Occipital lobe (tissue), 2 donors: ENCODE data around the gene EXOC6B. TPM values are rescaled to one million over a fixed set of nuclear protein-coding genes. Genes with fewer than 3 reads are reported as not detected.
"Not testable (repeated sequence)": the region's sequence is repeated elsewhere in the genome, so short reads cannot be mapped to it uniquely, and the experiment has no call there.

ENCODE experiments used
- DNase-seq: peaks from one replicate; lab custom pipeline; 2025; lab: John Stamatoyannopoulos, UW
- total RNA-seq: library from RNA; depleted of rRNA; stranded (reverse); fragments of >200 nt; gene quantifications from one replicate; pipeline ENCODE4 v1.2.3, GENCODE V29; 2014

The EXOC6B gene
- total RNA-seq, 1 donor from 2014 or later, result 190 TPM

DNA sequence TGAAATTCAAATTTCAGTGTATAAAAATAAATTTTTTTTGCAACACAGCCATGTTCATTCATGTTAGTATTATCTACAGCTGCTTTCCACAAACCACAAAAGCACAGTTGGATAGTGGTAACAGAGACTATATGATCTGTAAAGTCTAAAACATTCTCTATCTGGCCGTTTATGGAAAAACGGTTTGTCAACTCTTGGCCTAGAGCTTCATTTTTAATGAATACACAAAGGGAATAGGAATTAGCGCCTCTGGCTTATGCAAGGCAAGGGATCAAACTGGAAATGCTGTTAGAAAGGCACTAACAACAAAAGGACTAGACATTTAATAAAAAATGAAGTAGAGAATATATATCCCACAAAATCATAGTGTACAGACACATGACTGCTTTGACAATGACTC, 211.9 kb downstream of the EXOC6B start:
- no peak for DNase-seq

DNA sequence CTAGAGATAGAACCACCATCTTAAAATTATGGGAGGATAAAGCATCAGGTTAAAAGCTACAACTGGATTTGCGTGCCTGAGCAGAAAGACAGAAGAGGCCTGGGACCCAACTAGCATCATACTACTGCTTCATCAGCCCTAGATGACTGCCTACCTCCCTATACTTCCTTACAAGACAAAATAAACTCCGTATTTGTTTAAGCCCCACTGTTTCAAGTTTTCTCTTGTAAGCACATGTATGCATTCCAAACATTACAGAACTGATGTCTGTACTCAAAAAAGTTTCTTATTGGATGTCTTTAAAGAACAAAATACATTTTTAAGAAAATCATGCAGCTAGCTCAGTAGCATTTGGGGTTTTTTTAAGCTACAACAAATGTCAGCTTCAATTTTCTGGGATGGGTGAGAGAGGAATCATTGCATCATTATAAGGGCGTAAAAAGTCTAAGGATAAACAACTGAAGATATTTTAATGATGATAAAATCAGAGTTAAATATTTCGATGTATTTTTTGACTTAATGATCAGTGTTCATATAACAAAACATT, 213.1 kb downstream of the EXOC6B start:
- no peak for DNase-seq

DNA sequence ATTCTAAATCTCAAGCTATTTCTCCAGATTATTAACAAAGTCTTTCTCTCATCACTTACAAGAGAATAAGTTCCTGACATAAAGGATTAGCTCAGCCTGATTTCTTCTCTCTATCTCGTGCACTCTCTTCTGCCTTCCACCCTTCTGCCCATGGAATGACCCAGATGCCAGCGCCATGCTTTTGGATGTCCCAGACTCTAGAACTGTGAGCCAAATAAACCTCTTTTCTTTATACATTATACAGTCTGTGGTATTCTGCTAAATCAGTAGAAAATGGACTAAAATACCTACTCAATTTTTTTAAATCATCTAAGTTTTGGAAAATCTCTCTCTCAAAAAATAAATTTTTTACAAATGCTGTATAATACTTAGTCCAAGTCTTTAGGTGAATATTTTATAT, 218.6 kb downstream of the EXOC6B start:
- no peak for DNase-seq

DNA sequence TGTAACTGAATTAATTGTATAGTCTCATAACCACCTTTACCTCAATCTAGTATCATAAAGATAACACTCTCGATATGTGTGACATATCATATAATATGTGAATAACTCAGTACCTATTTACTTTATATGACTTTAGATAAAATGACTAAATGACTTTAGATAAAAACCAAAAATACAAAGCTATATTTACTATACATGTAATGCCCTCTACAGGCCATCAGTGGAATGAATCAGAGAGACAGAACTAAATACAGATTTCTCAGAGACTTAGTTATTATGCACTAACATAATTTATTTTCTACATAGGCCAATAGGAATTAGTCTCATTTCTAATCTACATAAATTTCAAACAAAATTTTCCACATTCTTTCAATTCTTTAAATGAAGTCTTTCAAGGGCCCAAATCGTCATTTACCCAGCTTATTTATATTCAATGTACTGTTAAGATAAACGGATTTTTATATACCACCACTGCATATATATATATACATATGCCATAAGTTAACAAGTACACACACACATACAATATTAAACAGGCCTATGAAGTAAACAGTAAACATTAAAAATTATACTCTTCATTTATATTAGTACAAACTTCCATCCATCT, 219.9 kb downstream of the EXOC6B start:
- DNase-seq, result no peak

DNA sequence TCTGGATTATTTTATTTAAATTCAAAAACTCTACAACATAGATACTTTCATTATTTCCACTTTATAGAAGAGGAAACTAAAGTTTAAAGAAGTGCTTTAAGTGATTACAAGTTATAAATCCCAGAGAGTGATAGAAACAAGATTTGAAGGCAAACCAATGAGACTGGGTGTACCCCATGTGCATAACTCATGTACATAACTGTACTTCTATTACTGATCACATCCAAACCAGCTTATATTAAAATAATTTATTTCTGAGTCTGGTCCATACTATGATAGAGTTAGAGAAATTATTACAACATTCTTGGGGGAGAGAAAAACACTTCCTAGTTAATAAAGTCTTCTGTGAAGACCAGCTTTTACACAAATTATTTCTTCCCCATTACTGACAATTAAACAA, 221.4 kb downstream of the EXOC6B start:
- DNase-seq, result no peak

DNA sequence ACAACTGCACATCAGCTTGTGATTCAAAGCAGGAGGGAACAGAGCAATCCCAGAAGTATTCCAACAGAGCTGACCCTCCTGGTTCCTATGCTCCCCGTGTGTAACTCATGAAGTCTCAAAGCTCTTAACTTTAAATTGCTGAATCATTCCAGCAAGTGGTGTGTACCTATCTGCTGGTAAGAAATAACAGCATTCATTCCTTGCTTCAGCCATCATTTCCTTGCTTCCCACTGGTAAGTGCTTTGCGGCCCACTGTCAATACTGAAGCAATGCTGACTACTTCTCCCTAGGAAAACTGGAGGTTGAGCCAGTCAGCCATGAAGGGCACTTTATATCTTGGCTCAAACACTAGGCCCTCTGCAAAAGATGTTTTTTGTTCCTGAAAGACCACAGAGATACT, 222.4 kb downstream of the EXOC6B start:
- no peak for DNase-seq

DNA sequence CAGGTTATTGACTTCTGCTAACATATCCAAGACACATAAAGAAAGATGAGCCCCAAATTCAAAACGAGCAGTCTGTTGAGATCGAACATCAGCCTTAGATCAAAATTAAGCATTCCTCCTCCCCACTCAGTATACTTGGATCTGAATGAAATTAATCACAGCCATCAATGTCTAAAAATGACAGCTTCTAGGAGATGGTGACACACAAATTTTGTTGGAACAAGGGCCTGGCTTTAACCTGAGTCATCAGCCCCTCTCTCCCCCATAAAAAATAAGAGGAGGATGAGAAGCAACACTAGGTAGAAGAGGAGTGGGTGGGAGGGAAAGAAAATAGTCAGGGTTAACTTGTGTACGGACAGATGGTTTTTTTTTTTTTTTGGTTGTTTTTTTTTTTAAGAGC, 223.1 kb downstream of the EXOC6B start:
- no peak for DNase-seq

DNA sequence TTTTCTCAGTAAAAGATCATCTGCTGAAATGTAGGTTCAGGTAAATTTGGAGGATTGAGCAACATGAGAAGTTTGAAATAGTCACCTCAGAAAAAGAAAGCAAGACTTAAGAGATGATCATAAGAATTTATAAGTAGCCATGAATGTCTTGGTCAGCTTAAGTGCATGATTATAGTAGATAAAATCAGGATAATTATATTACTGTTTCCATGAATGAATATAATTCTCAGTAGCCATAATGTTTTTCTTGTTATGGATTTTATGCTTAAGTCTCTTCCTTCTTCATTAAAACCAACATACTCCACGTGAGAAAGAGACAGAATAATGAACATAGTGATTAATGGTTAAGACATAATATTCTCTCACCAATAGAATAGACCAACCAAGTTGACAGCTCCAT, 223.7 kb downstream of the EXOC6B start:
- DNase-seq, result no peak

DNA sequence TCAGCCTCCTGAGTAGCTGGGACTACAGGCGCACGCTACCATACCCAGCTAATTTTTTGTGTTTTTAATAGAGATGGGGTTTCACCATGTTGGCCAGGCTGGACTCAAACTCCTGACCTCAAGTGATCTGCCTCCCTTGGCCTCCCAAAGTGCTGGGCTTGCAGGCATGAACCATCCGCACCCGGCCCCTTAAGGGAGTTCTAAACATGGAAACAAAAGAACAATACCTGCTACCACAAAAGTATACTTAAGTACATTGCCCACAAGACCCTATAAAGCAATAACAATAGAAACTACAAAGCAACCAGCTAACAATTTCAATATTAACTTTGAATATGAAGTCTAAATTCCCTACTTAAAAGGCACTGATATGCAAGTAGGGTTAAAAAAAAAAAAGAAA, 242.0 kb downstream of the EXOC6B start:
- DNase-seq, result not testable (repeated sequence)

DNA sequence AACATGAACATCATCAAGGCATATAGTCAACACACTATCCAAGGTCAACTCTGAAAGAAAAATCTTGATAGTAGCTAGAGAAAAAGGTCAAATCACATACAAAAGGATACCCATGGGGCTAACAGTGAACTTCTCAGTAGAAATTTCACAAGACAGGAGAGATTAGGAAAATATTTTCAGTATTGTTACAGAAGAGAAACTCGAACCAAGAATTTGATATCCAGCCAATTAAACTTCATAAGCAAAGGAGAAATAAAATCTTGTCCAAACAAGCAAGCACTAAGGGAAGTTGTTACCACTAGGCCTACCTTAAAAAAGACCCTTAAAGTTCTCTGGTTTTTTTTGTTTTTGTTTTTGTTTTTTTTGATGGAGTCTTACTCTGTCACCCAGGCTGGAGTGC, 242.5 kb downstream of the EXOC6B start:
- no peak for DNase-seq

DNA sequence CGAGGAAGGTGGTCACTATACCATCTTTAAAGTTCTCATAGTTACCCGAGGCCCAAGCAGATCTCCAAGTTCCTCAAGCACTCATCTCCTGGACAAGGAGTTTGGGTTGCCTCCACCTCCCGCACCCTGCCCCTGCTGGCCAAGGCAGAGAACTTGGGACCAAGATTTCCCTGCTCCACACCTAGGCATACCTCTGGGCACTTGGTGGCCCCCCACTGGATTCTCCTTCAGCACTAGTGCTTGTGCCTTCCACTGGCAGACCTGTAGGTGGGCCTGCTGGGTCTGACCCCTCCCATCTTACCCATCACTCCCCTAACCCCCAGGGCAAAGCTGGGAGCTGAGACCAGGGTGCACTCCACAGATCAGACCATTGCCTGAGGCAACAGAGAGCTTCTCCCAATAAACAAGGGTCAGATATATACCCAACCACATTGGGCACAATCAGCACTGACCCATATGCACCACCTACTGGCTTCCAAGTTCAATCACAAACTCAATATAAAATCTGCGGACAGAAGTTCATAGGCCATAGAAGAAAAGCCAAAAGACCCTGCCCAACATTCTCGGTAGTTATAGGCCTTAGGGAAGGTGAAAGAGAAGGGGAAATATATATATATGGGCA, 244.2 kb downstream of the EXOC6B start:
- no peak for DNase-seq

DNA sequence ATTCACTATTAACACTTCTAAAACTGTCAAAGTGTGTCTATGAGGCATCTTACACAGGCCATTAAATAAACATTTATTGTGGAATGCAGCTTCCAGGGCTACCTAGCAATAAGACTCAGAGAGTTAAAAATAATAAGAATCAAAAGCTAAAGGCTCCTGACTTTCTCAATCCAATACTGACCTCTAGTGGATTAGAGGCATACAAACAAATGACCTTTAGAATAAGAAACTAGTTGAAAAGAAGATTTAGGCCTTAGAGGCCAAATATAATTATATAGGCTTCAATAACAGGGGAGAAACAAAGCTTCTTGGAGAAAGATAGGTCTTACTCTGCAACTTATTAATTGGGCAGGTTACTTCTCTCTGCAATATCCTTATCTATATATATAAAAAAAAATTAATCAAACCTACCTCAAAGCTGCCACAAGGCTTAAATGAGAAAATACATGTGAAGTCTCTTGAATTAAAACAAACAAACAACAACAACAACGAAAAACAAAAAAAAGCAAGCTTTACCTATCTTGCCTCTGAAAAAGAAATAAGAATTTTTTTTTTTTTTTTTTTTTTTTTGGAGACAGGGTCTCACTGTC, 246.1 kb downstream of the EXOC6B start:
- no peak for DNase-seq

DNA sequence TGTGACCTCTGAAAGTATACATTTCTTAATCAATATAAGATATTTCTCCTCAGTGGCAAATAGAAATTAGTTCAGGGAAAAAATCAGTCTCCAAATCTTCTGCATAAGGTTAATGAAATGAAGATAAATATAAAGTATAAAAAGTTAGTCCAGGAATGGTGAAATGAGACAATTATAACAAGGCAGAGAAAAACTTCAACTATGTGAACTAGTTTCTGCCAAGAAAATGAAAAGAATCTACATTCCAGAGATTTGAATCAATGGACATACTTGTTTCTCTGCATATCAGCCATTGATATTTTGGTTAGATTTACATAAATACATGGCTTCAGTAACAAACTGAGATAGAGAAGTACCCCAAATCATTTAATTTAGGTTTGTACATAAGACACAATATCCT, 249.0 kb downstream of the EXOC6B start:
- no peak for DNase-seq

DNA sequence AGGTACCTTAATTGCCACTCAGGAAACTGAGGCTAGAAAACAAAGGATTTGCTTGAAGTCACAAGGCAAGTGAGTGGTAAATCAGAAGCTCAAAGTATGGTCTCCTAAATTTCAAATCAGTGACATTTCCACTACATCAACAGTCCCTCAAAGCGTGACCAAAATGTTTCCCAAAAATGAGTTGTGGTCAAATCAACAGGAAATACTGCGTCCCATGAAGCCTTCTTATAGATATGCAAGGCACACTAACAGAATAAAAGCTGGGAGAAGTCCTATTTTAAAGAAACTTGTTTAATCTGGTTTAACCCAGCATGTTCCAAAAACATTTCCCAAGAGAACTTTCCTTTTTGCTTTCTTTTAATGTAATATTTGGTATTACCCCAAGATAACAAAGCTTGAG, 249.4 kb downstream of the EXOC6B start:
- no peak for DNase-seq

DNA sequence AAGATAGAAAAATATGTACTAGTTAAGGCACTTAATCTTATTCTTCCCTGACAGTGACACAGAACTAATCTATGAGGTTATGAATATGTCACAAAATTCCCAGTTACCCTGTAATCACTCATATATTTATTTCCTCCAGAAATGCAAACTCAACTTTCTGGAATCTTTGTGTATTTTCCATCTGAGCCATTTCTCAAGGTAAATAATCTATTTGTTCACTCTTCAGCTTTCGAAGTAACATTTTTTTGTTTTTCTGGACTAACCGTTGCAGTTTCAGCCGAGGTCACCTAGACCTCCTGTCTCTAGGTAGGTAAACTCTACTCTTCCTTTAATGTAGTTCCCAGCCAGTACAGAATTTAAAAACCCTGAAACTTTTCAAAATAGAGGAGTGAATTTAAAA, 250.9 kb downstream of the EXOC6B start:
- no peak for DNase-seq

DNA sequence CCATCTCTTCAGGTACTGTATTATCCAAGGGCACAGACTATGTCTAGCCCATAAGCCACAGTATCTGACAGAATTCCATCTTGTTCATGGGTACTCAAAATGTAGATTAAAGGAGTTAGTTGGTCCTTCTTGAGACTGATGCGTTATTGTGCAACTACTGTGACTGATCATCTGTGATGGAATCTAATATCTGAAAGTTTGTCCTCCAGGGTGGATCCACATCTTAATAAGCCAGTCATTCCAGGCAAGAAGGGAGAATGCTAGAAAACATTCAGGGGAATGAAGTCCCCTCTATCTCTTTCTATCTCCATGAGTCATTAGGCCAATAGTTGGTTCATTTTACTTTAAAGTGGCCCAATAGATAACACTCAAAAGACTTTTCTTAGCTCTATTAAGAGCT, 252.6 kb downstream of the EXOC6B start:
- DNase-seq, result no peak

DNA sequence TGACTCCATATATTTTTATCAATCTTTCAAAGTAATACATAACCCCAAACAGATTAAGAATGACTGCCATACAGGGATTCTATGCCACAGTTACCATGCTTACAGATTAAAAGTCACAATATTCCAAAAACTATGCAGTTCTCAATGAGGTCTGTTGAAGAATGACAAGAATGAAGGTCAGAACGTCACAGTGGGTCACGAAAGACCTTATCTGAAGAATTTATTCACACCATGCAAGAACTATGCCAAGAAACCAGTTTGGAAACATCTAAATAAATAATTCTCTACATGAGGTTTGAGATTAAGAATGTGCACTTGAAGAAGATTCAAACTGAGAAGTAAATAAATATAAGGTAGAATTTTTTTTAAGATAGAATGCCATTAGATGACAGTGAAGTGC, 253.3 kb downstream of the EXOC6B start:
- DNase-seq, result no peak

DNA sequence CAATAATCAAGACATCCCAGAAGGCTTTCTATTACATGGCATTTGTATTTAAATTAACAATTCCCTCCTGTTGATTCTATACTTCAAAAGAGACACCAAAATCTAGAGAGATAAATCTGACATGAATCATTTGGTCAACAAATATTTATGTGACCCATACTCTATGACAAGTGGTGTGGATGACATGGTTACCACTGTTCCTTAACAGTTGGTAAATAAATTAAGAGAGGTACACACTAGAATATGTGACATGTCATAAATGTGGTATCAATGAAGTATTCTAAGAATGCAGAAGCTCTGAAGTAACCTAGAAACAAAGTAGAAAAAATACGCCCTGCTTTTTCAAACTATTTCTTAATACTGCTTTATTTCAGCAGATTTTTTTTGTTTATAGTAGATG, 255.4 kb downstream of the EXOC6B start:
- no peak for DNase-seq

DNA sequence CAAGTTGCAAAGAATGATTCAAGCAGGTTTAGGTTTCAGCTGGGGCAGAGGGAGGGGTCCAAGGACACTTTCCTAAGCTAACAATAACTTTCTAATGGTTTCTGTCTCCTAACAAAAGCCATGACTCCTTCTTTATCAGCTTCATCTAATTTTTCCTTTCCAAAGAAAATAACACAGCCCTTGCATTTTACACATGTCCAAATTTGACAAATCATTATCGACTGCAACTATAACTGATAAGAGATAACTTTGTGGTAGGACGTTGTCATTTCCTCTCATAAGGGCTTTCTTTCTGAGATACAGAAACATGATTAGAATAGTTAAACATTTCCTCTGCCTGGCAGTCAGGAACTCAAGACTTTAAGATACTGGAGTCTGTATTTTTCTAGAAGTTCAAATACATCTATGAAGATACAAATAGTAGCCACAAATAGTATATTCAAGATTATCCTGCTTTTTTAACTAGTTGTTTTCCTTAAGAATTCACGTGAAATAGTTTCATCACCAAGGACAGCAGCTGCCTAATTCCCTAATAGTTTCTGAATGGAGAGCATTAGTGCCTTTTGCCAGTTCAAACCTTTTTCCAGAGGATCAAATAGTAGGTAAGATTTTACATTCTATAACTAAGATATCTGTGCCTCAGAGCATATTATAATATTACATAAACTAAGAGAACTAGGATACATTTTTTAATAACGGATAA, 263.2 kb downstream of the EXOC6B start:
- no peak for DNase-seq

DNA sequence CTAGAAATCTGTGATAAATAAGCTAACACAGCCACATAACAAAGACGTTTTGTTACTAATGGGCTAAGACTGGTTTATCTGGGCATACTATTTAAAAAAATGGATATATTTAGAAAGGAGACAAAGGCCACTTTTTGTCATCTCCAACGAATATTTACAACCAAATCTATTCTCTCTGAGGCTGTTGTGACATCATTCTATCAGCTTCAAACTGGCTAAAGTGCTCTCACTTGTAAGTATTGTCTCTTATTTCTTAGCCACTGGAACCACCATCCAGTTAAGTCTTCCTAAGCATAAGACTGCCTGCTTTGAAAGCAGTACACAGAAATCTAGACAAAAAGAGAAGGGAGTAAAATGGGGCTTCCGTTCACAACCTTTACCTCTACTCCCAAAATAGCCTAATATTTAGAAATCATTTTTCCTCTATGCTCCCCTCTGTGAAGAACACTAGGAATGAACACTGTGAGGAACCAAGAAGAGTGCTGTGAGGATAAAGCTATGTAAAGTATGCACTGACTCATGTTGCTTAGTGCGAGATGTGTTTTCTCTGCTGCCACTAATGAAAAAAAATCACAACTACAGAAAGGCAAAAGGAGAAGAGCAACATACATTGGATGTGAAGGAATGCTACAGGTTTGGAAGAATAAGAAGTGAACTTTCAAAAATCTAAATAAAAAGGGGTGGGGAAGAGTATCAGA, 264.1 kb downstream of the EXOC6B start:
- DNase-seq, result no peak

DNA sequence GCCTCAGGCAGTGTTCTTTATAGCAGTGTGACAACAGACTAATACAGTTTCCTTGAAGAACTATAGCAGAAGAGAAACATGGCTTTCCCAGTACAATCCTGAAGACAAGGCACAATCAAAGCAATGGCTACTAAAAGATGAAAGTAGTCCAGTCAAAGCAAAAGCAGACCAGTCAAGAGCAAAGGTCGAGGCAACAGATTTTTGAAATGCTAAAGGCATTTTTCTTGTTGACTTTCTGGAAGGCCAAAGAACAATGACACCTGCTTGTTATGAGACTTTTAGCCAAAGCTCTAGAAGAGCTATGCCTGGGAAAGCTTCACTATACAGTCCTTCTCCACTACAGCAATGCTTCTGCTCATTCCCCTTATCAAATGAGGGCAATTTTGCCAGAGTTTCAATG, 269.9 kb downstream of the EXOC6B start:
- DNase-seq, result no peak

DNA sequence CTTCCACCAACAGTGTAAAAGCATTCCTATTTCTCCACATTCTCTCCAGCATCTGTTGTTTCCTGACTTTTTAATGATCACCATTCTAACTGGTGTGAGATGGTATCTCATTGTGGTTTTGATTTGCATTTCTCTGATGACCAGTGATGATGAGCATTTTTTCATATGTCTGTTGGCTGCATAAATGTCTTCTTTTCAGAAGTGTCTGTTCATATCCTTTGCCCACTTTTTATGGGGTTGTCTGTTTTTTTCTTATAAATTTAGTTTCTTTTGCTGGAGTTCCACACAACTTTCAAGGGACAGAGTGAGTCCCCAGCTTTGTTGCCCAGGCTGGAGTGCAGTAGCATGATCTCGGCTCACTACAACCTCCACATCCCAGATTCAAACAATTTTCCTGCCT, 270.5 kb downstream of the EXOC6B start:
- DNase-seq, result not testable (repeated sequence)
